ENCODE data around the gene STOX2.

GRCh38 chr4:184022679-184023383, 117.7 kb downstream of the STOX2 start:
- TF ChIP-seq FOXK2 (IDR thresholded peaks at IDR 0.05) (no peak), ARNT (IDR thresholded peaks at IDR 0.05) (no peak), BHLHE40 (IDR thresholded peaks at IDR 0.05; ENCODE audit: borderline replicate concordance) (no peak), TARDBP (IDR thresholded peaks at IDR 0.05) (no peak), NFRKB (IDR thresholded peaks at IDR 0.05) (no peak), SP1 (IDR thresholded peaks at IDR 0.05) (no peak)

Measured in HEK293T (cell line).